ENCODE measurements around the gene RPS6KB1. TPM values are rescaled to one million over a fixed set of nuclear protein-coding genes. Genes with fewer than 3 reads are reported as not detected.

The RPS6KB1 gene
- total and polyA plus RNA-seq, 8 donors, result 9.4 to 129 (median 38.1) TPM

DNA sequence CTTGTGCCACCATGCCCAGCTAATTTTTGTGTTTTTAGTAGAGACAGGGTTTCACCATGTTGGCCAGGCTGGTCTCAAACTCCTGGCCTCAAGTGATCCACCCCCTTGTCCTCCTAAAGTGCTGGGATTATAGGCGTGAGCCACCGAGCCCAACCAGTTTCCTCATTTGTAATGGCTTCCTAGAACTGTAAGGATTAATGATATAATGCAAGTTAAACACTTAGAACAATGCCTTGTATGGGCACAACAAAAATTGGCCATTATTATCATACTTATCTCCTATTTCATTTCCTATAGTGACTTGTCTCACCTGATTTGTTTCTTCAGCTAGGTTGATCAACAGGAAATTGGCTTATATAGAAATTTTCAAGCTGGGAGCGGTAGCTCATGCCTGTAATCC lies 14.3 kb upstream of the RPS6KB1 start:
- intact Hi-C loops (cut with DNase I; ENCODE audit: low total_unique reads), result no loop called here
- no peak overlapping the region for H3K4me3 ChIP-seq
- TF ChIP-seq POLR2A (IDR thresholded peaks at IDR 0.05), result no peak
- TF ChIP-seq EP300 (IDR thresholded peaks at IDR 0.05), result no peak
- TF ChIP-seq, protein P1, sequence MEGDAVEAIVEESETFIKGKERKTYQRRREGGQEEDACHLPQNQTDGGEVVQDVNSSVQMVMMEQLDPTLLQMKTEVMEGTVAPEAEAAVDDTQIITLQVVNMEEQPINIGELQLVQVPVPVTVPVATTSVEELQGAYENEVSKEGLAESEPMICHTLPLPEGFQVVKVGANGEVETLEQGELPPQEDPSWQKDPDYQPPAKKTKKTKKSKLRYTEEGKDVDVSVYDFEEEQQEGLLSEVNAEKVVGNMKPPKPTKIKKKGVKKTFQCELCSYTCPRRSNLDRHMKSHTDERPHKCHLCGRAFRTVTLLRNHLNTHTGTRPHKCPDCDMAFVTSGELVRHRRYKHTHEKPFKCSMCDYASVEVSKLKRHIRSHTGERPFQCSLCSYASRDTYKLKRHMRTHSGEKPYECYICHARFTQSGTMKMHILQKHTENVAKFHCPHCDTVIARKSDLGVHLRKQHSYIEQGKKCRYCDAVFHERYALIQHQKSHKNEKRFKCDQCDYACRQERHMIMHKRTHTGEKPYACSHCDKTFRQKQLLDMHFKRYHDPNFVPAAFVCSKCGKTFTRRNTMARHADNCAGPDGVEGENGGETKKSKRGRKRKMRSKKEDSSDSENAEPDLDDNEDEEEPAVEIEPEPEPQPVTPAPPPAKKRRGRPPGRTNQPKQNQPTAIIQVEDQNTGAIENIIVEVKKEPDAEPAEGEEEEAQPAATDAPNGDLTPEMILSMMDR (IDR thresholded peaks at IDR 0.05), result no peak
- no peak for TF ChIP-seq POLR2AphosphoS5 (IDR thresholded peaks at IDR 0.05)
- no peaks in the 10 kb centered on the region for H3K27me3 ChIP-seq
- H3K4me1 ChIP-seq, result peaks cover 0 to 10% (median 4%) of the 10 kb centered on the region in 4 donors
- no peaks in the 10 kb centered on the region for H3K9me3 ChIP-seq
- H3K27ac ChIP-seq, result no peak overlapping the region
- DNase-seq, result peak in 1 of 2 donors; percentile 9
- peaks cover 41 to 99% (median 91%) of the 10 kb centered on the region in 4 donors for H3K36me3 ChIP-seq
- 71 to 93% (median 78%) methylated on average over 3 of the region's 3 CpGs for WGBS, 5 donors

DNA sequence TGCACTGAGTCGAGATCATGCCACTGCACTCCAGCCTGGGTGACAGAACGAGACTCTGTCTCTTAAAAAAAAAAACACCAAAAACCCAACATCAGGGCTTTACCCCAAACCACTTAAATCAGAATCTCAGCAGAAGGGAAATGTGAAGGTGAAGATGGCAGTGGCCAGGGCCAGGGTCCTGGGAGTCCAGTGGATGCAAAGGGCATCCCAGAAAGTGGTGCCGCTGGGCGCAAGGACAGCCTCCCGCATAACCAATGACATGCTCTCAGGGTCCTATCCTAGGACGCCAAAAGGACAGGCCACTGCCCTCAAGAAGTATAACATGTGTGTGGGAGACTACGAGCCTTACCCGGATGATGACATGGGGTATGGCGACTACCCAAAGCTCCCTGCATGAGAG lies 8.1 kb upstream of the RPS6KB1 start:
- Histone ChIP-seq H3K4me1 (peaks cover 0 to 7% (median 0%) of the 10 kb centered on the region in 4 donors), H3K27me3 (no peaks in the 10 kb centered on the region), H3K36me3 (peaks cover 30 to 98% (median 90%) of the 10 kb centered on the region in 4 donors), H3K4me3 (no peak overlapping the region), H3K27ac (no peak overlapping the region), H3K9me3 (no peaks in the 10 kb centered on the region)
- intact Hi-C loops (cut with DNase I; ENCODE audit: low total_unique reads), result no loop called here
- 92 to 97% (median 95%) methylated on average over 9 of the region's 9 CpGs for WGBS, 5 donors
- TF ChIP-seq, protein P1 (IDR thresholded peaks at IDR 0.05), result no peak
- TF ChIP-seq EP300 (IDR thresholded peaks at IDR 0.05) (no peak), POLR2A (IDR thresholded peaks at IDR 0.05) (no peak), POLR2AphosphoS5 (IDR thresholded peaks at IDR 0.05) (no peak)
- DNase-seq, result no peak

DNA sequence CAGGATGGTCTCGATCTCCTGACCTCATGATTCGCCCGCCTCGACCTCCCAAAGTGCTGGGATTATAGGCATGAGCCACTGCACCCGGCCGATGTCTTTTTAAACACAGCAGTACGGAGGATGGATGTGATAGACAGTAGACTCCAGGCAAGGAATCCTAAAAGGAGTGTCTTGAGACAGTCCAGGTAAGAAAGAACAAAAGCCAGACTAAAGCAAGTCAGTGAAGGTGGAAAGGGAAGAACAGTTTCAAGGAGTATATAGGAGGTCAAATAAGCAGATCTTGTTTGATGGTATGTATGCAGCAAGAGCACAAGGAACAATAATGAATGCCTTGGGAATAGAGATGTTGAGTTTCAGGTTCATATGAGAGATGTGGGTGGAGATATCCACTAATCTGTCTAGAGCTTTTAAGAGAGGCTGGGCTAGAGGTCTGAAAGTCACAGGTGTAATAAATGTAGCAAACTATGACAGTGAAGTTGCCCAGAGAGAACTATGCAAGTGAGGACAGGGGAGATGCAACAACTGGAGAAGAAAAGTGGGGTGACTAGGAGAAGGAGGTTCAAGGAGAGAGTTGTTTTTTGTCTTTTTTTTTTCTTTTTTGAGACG lies 4.7 kb upstream of the RPS6KB1 start:
- intact Hi-C loops (cut with DNase I; ENCODE audit: low total_unique reads), result no loop called here
- Histone ChIP-seq H3K4me3 (no peak overlapping the region), H3K27ac (no peak overlapping the region), H3K9me3 (no peaks in the 10 kb centered on the region), H3K27me3 (no peaks in the 10 kb centered on the region), H3K36me3 (peaks cover 18 to 68% (median 62%) of the 10 kb centered on the region in 4 donors), H3K4me1 (peaks cover 8 to 30% (median 21%) of the 10 kb centered on the region in 4 donors)
- 96 to 99% (median 97%) methylated on average over 8 of the region's 8 CpGs for WGBS, 5 donors
- TF ChIP-seq, protein P1 (IDR thresholded peaks at IDR 0.05), result no peak
- TF ChIP-seq POLR2AphosphoS5 (IDR thresholded peaks at IDR 0.05), result no peak
- TF ChIP-seq POLR2A (IDR thresholded peaks at IDR 0.05), result no peak
- TF ChIP-seq EP300 (IDR thresholded peaks at IDR 0.05), result no peak
- no peak for DNase-seq

DNA sequence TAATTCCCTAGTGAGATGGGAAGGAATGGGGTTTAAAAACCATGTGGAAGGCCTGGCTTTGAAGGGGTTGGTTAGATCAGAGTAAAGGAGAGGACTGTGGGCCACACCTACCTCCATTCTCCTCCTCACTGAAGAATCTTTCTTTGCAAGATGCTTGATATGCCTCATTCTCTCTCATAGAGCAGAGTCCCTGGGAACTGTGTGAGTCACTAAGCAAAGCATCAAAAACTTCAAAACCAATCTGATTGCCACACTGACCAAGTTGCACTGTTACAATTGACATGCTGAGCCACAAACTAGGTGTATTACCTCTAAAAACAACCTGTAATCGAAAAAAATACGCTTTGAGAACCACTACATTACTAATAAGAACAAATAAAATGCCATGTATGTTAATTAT lies 2.2 kb upstream of the RPS6KB1 start:
- H3K27ac ChIP-seq, result no peak overlapping the region
- intact Hi-C loops (cut with DNase I; ENCODE audit: low total_unique reads), result no loop called here
- WGBS, 5 donors, result 94 to 99% (median 98%) methylated on average over 2 of the region's 2 CpGs
- no peak for DNase-seq
- peaks cover 0 to 46% (median 37%) of the 10 kb centered on the region in 4 donors for H3K36me3 ChIP-seq
- H3K4me3 ChIP-seq, result peak overlapping the region in 1 of 4 donors; percentile 95
- H3K27me3 ChIP-seq, result no peaks in the 10 kb centered on the region
- no peaks in the 10 kb centered on the region for H3K9me3 ChIP-seq
- H3K4me1 ChIP-seq, result peaks cover 21 to 48% (median 41%) of the 10 kb centered on the region in 4 donors
- TF ChIP-seq POLR2A (IDR thresholded peaks at IDR 0.05) (no peak), POLR2AphosphoS5 (IDR thresholded peaks at IDR 0.05) (no peak), EP300 (IDR thresholded peaks at IDR 0.05) (no peak)
- TF ChIP-seq, protein P1 (IDR thresholded peaks at IDR 0.05), result no peak

All from stomach (tissue), 9 donors.